Neural cell (in vitro differentiated cells): Measurements from ENCODE around the gene ZMYND10.

Experiments
- EP300 ChIP-seq: fragments of 450-650 bp; conservative IDR thresholded peaks from 2 replicates; pipeline ENCODE4 v1.6.1; 2014; ENCODE audit warnings: antibody characterized with exemption, mild to moderate bottlenecking, moderate library complexity; ENCODE audit not compliant: poor library complexity, severe bottlenecking
- POLR2AphosphoS5 ChIP-seq: IDR thresholded peaks from 2 replicates; pipeline ENCODE4 v1.6.1; 2012

DNA sequence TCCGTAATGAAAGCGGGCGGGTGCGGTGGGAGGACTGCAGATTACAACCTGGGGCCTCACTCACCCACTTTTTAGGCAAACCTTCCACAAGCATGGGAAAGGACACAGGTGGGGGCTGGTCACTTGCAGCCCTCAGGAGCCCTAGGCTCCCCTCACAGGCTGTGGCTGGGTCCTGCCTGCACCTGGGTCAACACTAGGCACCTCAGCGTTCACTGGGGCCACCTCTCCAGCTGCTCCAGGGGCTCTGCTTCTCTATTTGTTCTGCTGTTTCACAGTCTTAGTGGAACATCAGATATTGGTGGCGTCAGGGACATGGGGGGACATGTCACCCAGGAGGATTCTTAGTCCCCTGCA, 43.9 kb upstream of the ZMYND10 start:
- TF ChIP-seq POLR2AphosphoS5 (no peak), EP300 (no peak)
